Cerebellar cortex (tissue), 1 donor: ENCODE data around the gene CD8B.
"Not testable (repeated sequence)": the region's sequence is repeated elsewhere in the genome, so short reads cannot be mapped to it uniquely, and the experiment has no call there.

Experiments
- DNase-seq: peaks from one replicate; pipeline ENCODE4 v3.0.0-alpha.2; 2015; ENCODE audit warnings: low spot score

Gene CD8B

GRCh38 chr2:86861628-86862379 is at the start of gene CD8B:
Gene CD8B, minus strand, starts transcription at chr2:86861886. Its CDS starts 21 bp downstream, at chr2:86861865.
- not testable (repeated sequence) for DNase-seq

DNA sequence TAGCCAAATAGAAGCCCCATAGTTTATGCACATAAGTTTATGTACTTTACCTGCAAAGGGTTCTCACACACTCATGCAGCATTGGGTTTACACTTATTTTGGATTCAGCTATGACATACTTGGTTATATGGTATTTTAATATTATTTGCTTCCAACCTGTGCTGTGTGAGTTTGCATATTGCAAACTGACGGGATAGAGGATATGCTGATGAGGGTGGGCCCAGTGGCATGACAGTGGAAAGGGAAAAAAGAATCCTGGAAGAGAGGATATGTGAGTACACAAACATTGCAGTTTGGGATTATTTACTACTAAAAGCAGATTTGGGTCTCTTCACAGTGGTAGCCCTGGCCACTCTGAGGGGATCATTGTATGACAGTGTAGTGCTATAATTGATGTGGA is 44.2 kb upstream of the CD8B start:
- DNase-seq = not testable (repeated sequence)

- DNase-seq = peak; percentile 25
Observed at GRCh38 chr2:86900687-86901086, 39.0 kb upstream of the CD8B start.

- not testable (repeated sequence) for DNase-seq
Observed at GRCh38 chr2:86886026-86886425, 24.3 kb upstream of the CD8B start.

DNA sequence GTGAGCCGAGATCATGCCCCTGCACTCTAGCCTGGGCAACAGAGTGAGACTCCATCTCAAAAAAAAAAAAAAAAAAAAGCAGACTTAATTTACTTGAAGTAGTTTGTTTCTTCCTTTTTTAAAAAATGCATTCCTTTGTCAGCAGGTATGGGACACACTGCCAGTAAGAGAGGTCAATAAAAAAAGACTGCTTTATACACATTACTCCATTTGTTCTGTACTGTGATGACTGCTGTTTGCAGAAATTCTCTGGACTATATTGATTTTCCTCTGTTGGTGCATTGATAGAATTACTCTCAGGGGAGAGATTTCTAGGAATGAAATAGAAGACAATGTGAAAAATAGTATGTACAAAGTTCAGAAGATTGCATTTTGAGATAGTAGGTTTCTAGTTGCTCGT is 21.2 kb upstream of the CD8B start:
- DNase-seq = not testable (repeated sequence)

GRCh38 chr2:86882118-86882665 is 20.5 kb upstream of the CD8B start:
- not testable (repeated sequence) for DNase-seq

DNA sequence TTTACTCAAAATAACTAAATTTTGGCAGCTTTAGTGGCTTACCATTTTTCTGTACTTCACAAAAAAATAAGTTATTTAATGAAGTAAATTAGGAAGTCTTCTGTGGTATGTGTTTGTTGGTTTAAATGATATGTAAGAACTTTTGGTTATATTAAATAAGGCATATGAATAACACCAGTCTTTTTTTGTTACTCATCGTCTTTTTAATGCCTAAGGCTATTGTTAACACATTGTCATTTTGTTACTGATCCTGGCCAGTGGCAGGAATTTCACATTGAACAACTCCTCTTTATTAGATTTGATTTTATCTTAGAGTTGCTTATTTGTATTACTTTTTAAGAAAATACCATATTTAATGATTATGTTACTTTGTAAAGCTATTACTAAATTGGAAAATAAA is 17.3 kb upstream of the CD8B start:
- DNase-seq = not testable (repeated sequence)

DNA sequence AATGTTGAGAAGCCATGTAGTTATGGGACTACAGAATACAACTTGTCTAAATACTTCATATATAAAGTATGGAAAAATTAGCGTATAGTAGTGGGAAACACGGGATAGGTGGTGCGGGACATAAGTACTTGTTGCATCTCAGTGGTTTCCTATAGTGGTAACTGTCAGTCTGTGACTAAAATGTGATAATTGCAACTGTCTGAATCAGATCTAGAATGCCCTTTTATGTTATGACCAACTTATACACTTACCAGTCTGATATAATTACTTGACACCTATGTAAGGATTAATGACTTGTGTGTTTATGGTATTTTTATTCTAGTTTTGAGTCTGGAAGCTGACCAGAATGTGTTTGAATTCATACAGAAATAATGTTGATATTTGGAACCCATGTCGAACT is 9.3 kb upstream of the CD8B start:
- not testable (repeated sequence) for DNase-seq

DNA sequence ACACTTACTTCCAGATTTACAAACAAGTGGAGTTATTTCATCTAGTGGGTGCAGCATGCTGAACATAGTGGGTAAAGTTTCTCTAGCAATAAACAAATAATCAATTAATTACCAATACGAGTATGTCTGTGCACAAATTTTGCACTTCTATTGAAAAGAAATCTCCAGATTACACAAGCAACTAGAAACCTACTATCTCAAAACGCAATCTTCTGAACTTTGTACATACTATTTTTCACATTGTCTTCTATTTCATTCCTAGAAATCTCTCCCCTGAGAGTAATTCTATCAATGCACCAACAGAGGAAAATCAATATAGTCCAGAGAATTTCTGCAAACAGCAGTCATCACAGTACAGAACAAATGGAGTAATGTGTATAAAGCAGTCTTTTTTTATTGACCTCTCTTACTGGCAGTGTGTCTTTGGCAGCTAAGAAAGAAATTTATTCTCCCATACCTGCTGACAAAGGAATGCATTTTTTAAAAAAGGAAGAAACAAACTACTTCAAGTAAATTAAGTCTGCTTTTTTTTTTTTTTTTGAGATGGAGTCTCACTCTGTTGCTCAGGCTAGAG is 7.3 kb upstream of the CD8B start:
- DNase-seq = not testable (repeated sequence)

DNA sequence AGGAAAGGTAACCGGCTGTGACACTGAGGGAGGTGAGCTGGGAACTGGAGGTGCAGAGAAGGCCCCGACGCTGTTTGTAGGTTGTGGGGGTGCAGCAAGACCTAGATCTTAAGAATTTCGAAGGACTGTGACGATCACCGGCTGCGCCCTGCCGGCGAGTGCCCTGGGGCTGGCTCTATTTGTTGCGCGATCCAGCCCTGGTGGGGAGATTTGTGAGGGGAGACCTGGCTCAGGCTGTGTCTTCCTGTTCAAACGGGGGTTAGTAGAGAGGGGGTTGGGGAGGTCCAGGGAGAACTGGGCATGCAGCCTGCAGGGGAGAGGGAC is 656 bp upstream of the CD8B start:
- not testable (repeated sequence) for DNase-seq

- not testable (repeated sequence) for DNase-seq
Observed at GRCh38 chr2:86861175-86861574, 511 bp downstream of the CD8B start.

GRCh38 chr2:86860573-86860972 is 1.1 kb downstream of the CD8B start:
- DNase-seq = not testable (repeated sequence)

DNA sequence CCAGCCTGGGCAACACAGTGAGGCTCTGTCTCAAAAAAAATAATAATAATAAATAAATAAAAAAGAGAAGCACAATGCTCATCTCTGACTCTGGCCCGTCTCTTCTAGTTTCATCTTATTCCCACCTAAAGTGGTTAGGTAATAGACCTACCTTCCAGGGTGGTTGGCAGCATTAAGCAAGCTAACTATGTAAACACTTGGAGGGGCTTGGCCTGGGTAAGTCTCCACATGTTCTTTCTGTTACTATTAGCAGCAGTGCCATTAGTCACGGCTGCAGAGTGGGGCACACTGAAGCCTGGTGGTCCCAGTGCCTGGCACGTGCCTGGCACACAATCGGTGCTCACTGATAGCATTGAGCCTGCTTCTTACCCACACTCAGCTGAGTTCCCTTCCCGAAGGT is 4.0 kb downstream of the CD8B start:
- DNase-seq = not testable (repeated sequence)

DNA sequence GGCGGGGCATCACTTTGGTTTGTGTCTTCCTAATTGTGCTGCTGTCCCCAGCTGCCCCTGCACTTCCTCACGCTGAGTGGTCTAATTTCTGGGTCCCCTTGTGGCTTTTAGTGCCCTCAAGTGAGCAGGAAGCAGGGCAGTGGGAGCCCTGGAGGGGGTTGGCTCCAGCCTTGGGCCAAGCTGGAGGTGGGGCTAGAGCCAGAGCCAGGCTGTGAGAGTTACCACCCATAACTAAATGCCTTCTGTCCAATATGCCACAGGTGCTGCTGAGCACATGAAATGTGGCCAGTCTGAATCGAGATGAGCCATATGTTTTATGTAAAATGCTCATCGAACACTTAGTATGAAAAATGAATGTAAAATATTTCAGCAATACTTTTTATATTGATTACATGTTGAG is 5.2 kb downstream of the CD8B start:
- DNase-seq = peak; percentile 7

DNA sequence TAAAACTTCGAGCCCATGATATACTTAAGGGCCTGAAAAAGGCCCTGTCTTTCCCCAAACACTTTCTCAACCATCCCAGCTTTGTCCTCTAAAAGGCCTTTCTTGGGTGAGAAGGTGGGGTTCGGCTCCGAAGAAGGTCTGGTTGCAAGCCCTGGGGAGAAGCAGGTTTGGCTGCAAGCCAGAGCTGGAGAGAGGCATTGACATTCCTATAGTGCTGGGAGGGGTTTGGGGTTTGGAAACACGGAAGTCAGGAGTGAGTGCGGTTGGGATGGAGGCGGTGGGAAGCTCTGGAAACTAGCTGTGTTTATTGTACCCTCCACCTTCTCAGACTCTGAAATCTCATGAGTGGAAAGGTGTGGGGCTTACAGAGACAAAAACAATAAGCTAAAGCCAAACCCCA is 5.7 kb downstream of the CD8B start:
- not testable (repeated sequence) for DNase-seq

DNA sequence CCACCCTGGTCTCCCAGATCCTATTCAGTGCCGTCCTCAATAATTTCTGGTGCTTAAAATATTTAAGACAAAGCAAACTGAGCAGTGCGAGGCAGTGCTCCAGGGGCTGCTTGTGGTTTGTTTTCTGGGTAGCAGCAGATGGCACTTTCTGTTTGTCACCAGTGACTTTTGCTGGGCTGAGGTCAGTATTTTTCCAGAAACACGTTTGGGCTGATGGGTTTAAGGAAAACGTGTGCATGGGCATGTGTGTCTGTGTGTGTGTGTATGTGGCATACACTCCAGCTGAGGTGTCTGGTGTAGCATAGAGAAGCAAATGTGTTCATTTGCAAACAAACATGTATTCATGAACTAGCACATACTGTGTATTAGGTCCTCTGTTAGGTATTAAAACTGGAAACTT is 10.1 kb downstream of the CD8B start:
- DNase-seq = not testable (repeated sequence)

GRCh38 chr2:86842607-86843234 is 19.0 kb downstream of the CD8B start:
- not testable (repeated sequence) for DNase-seq

GRCh38 chr2:86841330-86841729 is 20.4 kb downstream of the CD8B start:
- DNase-seq = not testable (repeated sequence)

GRCh38 chr2:86839871-86840548 is 21.7 kb downstream of the CD8B start:
- DNase-seq = not testable (repeated sequence)

GRCh38 chr2:86839455-86839854 is 22.2 kb downstream of the CD8B start:
- not testable (repeated sequence) for DNase-seq

- DNase-seq = not testable (repeated sequence)
Observed at GRCh38 chr2:86837714-86838113, 24.0 kb downstream of the CD8B start.
